ENCODE data around the gene SLC39A11.

The SLC39A11 gene

DNA sequence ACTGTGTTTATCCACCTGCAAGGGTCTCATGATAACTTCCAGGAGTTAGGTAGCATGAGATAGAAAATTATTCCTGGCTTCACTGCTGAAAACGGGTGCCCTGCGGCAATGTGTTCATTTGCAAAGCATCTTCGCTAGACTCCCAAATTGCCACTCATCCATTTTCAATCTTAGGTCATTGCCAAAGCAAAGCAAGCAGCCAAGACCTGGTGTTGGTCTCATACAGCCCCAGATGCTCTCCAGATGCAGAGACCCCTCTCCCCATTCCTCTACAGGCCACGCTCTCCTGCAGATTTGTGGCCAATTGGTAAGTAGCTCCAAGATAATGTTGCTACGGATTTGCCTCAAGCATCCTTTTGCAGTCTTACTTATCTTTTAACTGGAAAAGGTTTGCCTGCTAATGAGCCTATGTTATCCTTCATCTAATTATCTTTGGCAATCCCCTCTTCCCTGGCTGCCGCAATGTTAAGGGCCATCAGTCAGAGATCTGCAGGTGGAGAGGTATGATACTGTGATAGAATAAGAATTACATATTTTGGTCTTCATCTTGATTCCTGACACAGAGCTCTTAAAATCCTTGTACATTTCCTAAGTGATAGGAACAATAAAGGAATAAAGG is 222.0 kb downstream of the SLC39A11 start:
- no peak for DNase-seq (ENCODE audit: low read depth)

DNA sequence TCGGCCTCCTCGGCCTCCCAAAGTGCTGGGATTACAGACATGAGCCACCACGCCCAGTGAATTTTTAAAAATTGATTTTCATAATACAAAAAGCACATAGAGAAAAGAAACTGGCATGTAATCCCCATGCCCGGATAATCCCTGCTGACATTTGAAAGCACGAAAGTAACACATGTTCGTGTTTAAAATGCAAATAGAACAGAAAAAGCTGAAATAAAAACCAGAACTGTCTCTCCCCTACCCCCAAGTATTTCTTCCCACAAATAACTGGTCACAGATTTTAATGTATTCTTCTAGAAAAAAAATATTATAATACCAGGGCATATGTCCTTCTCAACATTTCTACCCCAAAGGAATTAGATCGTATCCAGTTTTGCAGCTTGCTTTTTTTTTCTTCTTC is 222.9 kb downstream of the SLC39A11 start:
- DNase-seq (ENCODE audit: low read depth): no peak

DNA sequence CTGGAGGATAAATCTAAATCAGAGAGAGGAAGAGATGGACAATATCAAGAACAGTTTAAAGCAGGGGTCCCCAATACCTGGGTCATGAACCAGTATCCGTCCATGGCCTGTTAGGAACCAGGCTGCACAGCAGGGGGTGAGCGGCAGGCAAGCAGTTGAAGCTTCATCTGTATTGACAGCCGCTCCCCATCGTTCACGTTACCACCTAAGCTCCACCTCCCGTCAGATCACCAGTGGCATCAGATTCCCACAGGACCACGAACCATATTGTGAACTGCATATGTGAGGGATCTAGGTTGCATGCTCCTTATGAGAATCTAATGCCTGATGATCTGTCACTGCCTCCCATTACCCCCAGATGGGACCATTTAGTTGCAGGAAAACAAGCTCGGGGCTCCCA is 226.5 kb downstream of the SLC39A11 start:
- no peak for DNase-seq (ENCODE audit: low read depth)

DNA sequence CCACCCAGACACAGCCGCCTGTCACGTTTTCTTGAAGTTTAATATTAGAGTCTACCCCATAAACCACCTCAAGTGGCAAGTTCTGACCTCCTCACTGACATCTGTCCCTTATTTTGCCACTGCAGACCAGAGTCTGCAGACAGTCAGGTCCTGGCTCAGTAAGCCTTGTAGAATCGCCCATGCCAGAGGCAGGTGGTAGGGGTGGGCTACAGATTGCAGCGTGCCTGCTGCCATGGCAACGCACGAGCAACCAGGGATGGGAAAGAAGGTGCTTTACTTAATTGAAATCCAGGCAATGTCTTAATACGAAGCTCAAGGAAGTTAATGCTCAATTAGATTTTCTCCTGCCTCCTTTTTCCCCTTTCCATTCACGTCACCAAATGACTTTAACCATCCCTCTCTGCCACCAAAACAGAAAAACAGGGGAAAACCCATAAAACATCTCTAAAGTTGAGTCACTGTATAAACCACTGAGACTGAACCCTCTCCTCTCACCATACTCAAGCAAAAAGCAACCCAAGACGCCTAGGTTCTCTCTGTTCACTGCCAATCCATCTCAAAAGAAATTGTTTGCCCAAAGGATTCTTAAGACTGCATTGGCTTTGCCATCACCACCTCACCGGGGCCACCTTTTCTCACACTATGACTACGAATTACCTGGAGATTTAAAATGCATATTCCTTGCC is 228.8 kb downstream of the SLC39A11 start:
- DNase-seq (ENCODE audit: low read depth): no peak

DNA sequence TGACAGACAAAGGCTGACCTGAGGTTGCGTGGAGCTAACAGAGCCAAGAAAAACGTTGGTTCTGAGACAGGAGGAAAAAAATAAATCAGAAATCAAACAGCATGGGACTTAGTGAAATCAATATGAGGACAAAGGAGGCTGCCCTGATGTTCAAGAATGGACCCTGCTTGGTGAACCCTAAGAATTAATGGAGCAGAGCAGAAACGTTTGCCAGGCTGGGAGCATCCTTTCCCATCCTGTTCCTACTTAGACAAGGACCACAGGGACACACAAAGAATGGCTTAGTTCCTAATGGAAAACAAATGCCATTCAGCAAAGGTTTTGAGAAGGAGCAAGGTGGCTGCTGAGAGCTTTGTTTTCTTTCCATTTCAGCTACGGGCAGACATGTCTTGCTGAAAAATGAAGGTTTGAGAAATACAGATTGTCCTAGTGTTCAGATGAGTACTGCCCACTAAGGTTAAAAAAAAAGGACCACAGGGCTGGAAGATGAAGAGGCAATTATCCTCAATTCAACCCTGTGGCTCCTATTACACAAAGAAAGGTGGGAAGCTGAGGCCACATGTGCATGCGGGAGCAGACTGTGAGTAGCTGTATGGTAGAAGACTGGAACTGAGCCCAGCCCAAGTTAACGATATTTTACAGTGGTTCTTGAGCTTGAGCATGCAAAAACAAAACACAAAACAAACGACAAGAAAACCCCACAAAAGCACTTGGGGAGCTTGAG is 230.1 kb downstream of the SLC39A11 start:
- DNase-seq (ENCODE audit: low read depth): no peak

DNA sequence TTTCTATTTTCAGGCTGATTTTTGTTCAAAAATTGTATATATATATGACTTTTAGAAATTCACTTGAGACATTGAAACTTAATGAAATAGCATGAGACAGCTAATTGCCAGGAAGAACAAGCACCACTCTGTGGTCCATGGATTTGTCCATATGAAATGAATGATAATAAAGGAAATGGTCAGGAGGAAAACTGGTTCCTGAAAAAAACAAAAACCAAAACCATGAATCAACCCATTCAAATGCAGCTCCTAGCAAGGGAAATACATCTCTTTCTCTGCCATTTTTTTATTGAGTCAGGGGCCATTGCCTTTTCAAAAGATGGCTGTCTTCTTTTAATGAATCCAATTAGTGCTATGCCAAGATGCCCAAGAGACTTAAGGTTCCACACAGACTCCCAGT is 230.7 kb downstream of the SLC39A11 start:
- DNase-seq (ENCODE audit: low read depth): no peak

DNA sequence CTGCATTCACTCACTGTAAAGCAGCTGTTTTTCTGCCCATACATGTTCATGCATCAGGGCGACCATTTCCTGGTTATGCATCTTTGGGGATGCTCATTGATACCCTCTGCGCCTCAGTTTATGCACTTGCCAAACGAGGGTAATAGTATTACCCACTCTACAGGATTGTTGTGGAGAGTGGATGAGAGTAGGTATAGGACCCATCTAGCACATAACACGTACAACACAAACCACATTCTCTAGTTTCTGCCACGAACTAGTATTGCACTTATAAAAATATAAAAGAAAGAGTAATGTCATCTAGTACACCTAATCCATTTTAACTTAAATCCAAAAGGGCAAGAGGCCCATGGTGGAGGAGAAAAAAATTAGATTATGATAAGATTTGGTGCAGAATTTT is 231.7 kb downstream of the SLC39A11 start:
- DNase-seq (ENCODE audit: low read depth): no peak

DNA sequence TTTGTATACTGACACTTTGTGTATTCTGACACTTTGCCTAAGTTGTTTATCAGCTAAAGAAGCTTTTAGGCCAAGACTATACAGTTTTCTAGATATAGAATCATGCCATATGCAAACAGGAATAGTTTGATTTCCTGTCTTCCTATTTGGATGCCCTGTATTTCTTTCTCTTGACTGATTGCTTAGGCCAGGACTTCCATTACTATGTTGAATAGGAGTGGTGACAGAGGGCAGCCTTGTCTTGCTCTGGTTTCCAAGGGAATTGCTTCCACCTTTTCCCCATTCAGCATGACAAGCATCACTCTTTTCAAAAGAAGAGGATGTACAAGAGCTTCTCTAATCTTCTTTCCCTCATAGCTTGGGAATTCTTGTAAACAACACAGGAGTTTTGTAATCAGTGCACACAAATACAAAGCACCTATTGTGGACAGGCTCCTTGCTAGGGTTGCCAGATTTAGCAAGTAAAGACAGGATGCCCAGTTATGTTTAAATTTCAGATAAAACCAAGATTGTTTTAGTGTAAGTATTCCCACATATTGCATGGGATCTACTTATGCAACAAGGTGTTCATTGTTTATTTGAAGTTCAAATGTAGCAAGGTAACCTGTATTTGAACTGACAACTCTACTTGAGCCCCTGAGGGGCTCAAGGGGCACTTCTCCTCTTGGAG is 233.5 kb downstream of the SLC39A11 start:
- DNase-seq (ENCODE audit: low read depth): no peak

DNA sequence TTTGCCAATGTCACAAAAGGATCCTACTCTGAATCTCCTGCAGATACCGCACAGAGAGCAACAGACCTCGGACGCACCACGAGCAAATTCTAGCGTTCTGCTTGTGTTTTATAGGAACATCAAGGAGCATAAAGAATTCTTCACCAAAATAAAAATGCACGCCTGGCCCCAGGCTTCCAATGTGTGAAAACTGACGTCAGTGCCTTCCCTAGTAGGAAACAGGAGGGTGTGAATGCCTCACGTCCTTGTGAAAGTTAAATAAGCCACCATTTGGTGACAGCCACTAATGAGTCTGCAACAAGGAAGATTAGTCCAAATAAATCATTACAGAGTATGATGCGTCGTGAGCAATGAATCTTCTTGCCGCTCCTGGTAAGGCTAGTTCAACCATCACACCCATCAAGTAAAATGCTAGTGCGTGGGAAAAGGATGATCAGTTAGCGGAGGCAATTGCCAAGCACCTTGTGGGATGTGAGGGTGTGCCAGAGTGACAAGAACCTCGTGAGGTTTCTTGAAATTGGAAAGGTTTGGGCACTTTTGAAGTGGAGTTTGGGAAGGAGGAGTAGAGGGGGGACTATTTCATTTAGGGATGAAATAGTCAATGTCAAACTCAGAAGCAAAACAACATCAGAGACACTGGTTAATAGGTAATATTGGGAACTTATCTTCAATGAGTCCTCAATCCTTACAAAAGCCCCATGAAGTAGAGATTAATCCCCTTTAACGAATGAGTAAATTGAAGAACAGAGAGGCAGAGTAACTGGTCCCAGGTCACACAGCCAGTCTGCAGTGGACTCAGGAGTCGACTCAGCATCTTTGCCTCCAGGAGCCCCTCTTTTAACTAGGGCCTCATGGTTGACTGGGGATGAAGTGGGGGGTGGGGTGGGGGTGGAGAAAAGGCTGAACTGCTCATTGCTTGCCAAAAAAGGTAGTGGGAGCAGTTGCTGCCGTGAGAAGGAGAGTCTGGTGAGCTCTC is 238.8 kb downstream of the SLC39A11 start:
- no peak for DNase-seq (ENCODE audit: low read depth)

DNA sequence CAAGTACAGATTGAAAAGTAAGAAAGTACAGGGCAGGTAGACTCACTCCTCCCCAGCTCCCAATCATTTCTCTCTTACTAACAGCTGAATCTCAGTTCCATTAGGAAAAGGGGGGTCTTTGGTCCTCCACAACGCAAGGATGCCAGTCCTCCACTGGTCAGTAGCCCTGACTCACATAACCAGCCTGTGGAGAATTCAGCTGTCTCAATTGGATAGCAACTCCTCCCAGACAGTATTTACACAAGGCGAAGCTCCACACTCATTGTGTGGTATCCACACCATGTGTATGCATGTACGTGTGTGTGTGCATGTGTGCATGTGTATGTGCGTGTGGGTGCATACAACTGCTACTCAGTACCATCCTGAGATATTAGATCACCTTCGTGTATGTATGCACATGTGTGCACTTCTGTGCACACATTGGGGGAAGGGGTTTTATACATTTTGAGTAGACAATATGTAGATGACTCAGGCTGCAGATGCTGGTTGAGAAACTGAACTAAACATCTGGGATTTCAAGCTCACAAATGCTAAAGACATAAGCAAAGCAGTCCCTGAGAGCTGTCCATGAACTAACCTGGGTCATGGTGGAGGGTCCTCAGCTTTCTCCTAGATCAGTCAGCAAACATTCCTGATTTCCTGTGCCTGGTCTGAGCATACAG is 240.1 kb downstream of the SLC39A11 start:
- no peak for DNase-seq (ENCODE audit: low read depth)

DNA sequence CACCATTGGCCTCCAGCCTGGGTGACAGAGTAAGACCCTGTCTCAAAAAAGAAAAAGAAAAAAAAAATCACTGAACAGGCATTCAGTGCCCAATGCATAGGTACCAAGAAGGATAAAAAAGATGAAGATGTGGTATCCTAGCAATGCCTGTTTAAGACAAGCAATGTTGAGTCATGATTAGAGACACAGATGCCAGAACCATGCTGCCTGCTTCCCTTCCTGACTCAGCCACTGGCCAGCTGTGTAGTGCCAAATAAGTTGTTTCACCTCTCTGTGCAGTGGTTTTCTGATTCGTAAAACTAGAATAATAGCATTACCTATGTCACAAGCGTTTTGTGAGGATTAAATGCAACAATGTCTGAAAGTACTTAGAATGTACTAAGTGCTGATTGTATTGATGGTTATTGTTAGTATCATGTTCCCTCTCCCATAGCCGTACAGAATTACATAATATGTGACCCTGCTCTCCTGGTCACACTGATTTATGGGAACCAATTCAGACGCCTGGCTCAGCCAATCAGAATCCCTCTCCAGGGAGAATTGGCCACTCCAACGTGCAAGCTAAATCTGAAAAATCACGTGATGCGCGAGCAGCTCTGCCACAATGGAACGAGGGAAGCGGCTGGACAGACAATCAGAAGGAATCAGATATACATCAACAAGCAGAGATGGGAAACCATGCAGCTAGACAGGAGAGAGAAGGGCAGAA is 241.9 kb downstream of the SLC39A11 start:
- peak; percentile 56 for DNase-seq (ENCODE audit: low read depth)

DNA sequence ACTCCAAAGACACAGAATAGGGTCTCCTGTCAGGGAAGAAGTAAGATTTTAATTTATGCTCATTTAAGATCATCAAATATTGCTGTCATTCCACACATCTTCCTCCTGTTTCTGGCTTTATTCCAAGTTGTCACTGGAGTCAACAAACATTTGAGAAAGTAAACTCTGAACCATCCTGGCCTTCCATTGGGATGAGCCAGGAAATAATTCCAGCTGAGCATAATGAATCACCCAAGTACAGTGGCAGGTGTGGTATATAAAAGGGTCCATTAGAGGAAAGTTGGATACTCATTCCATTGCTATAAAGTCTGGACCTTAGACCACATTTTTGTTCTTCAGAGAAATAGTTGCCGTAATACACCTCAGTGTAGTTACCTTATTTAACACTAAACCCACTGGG is 246.1 kb downstream of the SLC39A11 start:
- no peak for DNase-seq (ENCODE audit: low read depth)

DNA sequence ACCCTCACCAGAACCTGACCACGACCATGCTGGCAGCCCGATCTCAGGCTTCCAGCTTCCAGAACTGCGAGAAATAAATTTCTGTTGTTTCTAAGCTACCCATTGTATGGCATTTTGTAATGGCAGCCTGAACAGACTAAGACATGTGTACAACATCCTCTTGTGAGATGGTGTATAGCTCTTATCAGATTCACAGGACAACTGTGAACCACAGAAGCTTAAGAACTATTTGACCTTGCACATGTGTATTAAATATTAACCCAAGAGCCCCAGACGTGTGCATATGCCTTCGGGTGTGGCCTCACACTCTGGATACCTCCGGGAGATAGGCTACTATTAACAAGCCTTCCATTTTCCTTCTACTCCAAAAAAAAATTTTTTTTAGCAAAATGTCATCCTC is 248.9 kb downstream of the SLC39A11 start:
- DNase-seq (ENCODE audit: low read depth): no peak

DNA sequence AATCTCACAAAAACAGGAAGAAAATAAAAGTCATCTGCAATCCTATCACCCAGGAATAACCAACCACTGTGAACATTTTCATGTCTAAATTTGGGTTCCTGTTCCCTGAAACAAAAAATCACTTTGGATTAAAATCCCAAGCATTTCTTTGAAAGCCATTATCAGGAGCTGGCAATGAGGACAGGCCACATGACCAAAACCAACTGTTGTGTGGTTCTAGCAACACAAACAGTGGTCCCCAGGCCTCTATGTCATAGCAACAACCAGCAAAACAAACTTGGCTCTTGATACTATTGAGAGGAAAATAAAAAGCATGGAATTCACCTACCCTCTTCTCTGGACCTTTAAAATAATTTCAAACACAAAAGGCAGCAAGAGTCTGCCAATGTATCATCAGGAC is 252.5 kb downstream of the SLC39A11 start:
- no peak for DNase-seq (ENCODE audit: low read depth)

DNA sequence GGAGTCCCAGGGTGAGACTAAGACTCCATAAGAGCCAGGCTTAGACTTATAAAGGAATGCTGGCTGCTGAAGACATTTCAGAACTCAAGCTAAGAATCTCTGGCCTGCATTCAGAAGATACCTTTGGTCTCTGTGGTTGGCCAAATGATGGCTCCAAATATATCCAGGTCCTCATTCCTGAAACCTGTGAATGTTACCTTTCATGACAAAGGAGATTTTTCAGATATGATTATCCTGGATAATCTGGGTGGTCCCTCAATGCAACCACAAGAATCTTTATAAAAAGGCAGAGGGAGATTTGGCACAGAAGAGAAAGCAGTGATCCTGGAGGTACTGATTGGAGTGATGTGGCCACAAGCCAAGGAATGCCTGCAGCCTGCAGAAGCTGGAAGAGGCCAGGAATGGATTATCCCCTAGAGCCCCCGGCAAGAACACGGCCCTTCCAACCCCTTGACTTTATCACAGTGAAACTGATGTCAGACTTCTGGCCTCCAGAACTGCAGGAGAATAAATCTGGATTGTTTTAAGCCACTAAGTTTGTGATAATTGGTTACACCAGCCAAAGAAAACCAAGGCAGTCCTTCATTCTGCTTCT is 253.3 kb downstream of the SLC39A11 start:
- no peak for DNase-seq (ENCODE audit: low read depth)

DNA sequence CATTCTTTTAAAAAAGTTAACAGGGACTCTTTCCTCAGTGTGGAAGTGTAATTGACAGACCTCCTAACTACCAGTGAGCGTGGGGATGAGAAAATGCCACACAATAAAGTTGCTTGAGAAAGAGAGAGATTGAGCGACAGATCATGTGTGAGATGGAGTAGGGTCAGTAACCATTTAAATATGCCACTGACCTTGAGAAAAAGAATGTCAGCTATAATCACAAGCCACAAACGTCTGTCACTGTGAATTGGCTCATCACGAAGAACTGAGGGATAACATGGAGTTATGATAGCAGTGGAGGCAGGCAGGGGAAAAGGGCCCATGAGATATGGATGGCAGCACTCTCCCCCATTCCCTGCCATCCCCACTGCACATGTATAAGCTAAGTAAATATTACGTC is 253.9 kb downstream of the SLC39A11 start:
- DNase-seq (ENCODE audit: low read depth): no peak

DNA sequence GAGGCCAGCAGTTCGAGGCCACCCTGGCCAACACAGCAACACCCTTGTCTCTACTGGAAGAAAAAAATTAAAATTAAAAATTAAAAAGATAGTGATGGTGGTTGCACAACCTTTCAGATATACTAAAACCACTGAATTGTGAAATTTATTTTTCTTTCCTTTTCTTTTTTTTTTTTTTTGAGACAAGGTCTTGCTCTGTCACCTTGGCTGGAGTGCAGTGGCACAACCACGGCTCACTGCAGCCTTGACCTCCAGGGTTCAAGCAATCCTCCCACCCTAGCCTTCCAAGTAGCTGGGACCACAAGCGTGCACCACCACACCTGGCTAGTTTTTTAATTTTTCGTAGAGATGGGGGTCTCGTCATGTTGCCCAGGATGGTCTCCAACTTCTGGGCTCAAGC is 254.4 kb downstream of the SLC39A11 start:
- no peak for DNase-seq (ENCODE audit: low read depth)

DNA sequence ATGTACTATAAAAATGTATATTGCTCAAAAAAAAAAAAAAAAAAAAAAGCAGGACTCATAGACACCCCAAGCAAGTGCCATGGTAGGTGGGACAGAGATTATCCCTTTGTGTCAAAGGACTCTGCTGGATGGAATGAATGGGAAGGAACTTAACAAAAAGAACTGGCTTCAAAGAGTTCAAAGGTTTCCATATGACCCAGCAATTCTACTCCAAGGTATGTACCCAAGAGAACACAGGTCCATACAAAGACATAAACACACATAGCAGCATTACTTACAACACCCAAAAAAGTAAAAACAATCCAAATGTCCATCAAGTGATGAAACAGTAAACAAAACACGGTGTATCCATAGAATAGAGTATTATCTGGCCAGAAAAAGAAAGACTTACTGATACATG is 255.2 kb downstream of the SLC39A11 start:
- DNase-seq (ENCODE audit: low read depth): no peak

DNA sequence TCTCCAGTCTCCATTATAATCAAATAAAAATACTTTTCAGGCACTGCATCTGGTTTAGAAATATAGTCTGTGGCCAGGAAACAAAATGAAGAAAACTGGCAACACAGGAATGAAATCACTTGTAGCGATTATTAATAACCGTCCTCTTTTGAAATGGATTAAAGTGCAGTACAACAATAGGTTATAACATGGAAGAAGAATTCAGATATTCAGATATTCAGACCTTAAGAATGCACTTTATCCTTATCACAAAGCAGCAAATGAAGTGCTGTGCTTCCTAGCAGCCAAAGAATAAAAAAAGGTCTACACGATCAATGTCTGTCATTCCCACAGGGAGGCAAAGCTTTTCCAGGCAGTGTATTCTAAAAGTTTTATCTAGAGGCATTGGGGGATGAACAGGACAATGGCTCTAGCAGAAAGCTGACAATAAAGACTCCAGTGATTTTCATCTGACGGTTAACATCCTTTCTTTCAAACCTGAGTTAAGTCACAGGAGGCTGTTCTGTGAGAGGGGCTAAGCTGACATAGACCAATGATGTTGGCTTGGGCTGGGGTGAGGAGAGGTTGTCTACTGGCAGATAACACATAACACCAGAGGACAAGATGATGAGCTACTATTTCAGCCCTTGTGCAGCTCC is 259.2 kb downstream of the SLC39A11 start:
- no peak for DNase-seq (ENCODE audit: low read depth)

DNA sequence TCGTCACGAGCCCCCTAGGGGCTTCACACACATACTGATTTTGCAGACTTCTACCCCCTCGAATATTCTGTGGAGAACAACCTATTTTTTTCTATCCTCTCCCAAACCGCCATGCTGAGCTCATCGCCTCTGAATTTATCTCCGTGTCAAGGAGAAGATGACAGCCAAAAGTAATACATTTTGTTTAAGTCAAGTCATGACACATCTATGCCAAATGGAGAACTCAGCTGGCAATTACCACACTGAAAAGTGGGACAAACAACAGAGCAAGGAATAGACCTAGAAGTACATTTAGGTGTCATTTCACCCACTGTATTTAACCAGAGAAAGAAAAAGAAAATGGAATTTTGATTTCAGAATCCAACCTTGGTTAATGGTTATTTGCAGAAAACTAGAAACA is 260.2 kb downstream of the SLC39A11 start:
- no peak for DNase-seq (ENCODE audit: low read depth)
